Ramos (cell line): ENCODE measurements around the gene CPSF2.

Source experiments
- in situ Hi-C: fragments of 300-500 bp; cut with MboI; formaldehyde crosslinking; loops from one replicate; pipeline ENCODE4 v1.14.3; 2022; ENCODE audit warnings: low sequenced_read_pairs; ENCODE audit not compliant: unreplicated experiment

CPSF2 gene

DNA sequence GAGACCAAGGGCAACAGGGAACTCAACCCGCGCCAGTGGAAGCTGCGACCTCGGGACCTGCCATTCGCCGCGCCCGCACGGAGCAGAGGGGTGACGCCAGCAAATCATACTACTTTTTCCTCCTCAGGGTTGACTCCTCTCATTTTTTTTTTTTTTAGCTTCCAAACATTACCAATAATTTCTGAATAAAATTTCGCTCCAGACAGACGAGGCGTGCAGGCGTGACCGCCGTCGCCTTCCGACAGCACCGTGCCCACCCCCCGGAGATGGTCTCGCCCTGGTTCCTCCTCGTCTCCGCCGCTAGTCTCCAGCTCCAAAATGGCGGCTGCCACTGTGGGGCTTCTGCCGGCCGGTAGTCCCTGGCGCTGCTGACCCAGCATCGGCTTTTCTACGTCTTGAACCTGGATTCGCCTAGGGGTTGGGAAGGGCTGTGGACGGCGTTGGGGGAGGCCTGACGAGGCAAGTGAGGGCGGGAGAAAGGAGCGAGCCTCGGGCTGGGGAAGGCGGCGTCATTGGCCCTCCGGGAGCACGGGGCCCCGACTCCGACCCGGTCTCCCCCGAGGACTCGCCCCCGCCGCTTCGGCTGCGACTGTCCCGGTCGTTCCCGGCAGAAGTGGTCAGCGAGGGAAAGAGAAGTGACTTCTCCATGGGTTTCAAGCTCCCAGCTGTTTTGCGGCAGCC, at the start of gene CPSF2, which contains the start of gene NDUFB1:
CPSF2 (plus strand) TSS at position 300 of the 681 bp plus-strand sequence. CDS start 9,016 bp downstream, outside the sequence.
NDUFB1 (minus strand) TSS at position 37 of the 681 bp plus-strand sequence. CDS start 4,069 bp downstream, outside the sequence.
- in situ Hi-C loops: no loop called here

DNA sequence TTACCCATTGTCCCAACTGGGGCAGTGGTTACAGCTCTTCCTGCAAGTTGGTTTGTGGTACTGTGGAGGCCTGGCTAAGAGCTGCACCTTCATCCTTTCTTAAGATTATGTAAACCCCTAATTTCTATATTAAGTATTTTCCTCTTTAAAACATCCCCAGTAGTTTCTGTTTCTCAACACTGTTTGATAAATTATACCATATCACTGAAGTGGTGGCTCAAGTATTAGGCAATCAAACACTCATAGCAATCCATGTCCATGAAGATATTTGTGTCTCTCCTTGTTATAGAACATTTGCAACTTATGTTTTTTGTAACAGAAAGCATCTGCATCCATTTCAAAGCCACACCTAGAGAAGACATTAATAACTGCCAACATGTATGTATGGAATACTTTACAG, 47.2 kb upstream of the CPSF2 start:
- in situ Hi-C loops: no loop called here

DNA sequence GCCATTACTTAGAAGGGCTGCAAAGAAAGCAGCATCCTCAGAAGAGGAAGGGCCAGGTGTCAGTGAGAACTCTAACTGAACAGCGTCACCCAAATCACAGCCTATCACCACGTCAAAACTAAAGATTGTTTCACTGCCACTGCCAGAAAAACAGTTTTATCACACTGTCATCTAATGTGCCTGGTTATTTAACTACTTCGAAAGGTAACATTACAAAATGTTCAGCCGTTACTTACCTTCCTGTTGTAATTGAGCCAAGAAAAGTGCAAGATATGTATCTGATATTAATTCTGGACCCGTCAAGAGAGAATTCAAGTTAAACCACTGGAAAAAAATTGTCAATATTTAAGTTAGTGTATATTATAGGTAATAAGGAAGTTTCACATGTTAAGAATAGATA, 33.3 kb upstream of the CPSF2 start:
- in situ Hi-C loops: no loop called here

DNA sequence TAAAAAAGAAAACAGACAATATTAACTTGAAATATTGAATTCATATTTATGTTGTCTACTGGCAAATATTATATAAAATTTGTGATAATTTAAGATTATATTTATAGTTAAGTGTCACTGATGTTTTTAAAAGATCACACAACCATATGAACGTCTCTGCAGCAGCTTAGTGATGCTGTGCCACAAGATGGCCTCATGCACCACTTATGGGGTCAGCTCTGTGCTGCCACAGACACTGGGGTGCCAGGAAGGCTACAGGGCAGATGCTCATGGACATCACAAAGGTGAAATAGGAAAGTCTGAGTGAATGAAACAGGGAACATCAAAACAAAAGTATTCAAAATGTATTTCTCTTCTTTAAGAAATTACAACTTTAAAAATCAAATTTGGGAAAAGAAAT, 28.4 kb upstream of the CPSF2 start:
- in situ Hi-C loops: no loop called here

DNA sequence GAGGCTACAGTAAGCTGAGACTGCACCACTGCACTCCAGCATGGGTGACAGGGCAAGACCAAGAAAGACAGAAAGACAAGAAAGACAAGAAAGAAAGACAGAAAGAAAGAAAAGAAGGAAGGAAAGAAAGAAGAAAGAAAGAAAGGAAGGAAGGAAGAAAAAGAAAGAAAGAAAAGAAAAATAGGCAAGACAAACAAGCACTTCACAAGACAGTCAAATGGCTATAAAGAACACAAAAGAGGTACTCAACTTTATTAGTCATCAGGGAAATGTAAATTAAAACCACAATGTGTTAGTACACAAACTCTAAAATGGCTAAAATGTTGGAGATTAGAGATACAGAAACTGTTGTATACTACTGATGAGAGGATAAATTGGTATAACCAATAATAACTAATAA, 22.0 kb upstream of the CPSF2 start:
- in situ Hi-C loops: no loop called here

DNA sequence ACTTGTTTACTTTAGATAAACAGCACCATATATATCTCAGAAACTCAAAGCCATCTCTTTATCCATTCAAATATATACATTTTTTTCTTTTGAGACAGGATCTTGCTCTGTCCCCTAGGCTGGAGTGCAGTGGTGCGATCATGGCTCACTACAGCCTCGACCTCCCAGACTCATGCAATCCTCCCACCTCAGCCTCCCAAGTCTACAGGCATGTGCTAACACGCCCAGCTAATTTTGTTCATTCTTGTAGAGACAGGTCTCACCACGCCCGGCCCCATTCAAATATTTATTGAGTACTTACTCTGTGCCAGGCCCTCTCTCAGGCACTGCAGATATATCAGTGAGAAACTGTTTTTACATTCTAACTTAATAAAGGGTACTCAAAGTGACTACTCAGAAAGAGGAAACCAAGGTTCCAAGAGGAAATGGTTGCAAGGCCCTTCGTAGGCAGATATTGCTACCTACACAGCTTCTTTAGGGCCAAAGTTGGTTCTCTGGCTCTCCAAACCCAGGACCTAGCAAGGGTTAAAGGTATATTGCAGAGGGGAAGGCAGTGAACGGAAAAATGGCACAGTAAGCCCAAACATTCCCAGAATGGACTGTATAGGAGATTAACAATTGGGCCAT, 18.3 kb upstream of the CPSF2 start:
- in situ Hi-C loops: no loop called here

DNA sequence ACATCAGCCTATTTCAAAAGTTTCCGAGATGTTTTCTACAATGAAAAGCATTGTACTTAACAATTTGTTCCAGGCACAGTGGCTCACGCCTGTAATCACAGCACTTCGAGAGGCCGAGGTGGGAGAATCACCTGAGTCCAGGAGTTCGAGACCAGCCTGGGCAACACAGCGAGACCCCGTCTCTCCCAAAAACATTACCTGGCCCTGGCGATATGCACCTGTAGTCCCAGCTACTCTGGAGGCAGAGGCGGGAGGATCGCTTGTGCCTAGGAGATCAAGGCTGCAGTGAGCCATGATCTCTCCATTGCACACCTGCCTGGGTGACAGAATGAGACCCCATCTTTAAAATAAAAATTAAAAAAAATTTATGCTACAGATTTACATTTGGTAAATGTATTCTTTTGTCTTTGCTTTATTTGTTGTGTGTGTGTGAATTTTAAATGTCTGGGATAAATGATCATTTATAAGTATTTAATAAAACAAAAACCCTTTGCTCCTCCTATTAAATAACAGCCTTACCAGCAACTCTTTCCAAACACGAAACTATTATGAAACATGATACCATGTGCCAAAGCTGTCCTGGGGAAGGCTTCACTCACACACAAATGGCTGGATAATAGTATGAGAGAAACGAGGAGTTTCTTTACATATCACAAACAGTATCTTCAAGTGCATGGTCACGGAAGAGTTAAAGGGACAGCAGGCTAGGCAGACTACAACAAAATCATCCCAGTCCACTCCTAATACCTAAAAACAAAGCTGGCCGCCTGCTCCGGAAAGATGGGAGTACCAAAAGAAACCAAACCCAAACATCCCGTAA, 16.5 kb upstream of the CPSF2 start:
- in situ Hi-C loops: no loop called here

DNA sequence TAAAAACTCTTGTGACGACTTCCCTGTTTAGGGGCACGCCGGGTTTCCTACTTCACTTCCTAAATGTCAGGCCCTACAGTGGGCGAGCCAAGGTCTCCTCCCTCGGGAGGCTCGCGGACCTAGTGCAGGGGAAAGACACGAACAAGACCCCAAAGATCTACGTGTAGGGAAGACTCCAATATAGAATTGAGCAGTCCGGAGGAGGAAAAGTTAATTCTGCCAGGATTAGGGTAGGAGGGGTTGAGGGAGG, 16.0 kb upstream of the CPSF2 start:
- in situ Hi-C loops: no loop called here

DNA sequence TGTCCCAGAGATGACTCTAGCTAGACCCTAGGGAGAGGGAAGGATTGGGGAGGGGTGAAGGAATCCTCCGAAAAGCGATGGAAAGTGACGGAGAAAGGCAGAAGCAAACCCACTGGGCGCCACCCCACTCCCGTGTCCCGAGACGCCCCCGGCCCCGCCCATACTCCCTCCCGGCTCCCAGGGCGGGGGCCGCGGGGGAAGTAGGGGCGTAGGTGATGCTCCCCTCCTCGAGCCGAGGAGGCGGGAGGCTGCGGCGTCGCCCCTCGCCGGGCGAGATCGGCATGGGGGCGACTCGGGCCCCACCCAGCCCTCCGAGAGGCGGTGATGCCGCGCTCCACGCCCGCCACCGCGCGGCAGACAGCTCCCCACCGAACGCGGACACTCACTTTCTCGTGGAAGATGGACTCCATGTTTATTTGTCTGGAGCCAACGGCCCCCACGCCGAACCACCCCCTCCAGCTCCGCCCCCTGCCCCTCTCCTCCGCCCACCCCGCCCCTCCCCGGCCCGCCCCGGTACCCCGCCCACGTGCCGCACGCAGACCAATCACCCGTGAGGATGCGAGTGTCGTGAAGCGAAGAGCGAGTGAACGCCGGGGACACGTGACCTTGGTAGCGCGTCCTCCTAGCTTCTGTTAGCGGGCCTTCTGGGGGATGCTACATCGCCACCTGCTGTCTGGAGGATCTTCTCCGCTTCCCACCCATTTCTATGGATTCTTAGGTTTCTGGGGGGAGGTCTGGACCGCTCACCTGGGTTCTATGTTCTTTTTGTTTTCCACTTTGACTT, 15.4 kb upstream of the CPSF2 start, which contains the start of gene ATXN3:
ATXN3 (minus strand) TSS at position 440 of the 784 bp plus-strand sequence; CDS start at position 410, 30 bp downstream.
- in situ Hi-C loops: no loop called here

DNA sequence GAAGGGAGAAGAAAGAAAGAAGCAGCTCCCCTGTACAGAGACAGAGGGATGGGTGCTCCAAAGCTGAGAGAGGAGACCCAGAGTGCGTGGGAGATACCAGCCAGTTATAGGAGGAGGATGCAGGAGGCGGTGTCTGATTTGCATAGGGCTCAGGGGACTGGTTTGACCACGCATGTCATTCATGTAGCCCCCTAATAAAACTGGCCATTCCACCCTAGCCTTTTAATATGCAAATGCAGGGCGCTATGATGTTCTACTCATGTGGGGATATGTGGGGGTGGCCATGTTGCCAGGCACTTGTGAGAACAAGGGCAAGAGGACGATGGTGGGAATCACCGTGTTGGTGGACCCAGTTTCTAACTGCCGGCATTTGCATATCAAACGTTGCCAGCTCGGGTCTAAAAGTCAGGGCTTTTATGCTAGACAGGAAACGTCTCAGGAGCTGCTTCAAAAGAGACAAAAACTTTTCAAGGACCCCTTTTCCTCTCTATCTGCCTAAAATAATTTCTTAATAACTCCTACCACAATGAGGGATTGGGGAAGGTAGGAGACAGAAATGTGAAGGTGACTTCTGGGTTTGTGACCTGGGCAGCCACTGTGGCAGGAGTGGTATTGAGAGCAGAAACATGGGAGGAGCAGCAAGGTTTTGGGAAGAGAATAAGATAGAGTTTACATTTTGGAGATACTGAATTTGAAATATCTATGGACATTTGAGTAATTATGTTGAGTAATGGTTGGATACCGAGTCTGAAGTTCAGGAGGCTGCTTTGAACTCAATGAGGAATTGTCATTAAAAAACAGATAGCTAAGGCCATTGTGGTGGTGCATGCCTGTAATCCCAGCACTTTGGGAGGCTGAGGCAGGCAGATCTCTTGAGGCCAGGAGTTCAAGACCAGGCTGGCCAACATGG, 13.2 kb upstream of the CPSF2 start:
- in situ Hi-C loops: no loop called here

DNA sequence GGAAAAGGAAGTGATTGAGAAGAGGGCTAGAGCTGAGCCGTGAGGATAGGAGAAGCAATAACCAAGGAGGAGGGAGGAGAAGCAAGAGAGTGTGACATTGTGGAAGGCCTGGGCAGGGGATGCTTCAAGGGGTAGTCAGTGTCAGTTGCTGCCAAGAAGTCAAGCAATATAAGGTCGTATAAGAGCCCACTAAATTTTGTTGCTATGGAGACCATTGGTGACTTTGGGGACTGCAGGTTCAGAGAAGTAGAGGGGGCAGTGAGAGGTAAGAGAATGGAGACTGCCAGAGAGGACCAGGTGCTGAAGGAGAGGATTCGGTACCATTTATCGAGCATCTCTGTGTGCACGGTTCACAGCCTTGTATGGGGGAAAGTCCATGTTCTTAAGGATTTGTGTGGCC, 12.3 kb upstream of the CPSF2 start:
- in situ Hi-C loops: no loop called here

DNA sequence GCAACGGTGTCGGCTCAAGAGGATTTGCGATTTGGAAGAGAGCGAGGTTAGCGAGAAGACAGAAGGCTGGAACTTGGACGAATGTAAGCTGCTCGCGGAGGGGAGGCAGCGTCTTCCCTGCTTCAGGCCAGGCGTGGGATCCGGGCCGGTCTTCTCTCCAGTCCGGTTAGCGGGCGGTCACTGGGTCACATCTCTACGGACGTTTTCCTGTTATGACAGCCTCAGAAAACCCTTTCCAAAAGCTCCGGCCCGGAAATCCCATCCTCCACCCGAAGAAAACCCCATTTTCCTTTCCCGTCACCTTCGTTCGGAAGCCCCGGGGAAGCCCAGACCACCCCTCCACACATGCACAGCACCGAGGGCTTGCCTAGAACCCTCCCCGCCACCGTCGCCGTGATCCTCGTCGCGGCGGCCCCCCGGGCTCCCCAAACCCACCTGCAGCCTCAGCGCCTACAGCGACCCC, 531 bp upstream of the CPSF2 start:
- in situ Hi-C loops: no loop called here

DNA sequence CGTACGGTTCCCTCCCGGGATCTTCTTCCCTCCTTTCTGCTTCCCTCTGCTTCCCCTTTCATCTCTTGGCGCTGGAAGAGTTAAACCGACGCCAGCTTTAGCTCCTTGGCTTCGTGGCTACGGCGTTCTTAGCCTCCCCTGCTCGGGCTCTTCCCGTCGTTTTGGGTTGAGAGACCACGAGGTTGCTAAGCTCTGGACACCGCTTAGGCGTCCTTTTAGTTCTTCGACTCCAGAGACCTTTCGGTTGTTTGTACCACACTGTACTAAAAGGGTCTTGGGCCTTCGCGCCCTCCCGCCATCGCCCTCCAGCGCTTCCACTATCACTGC, 545 bp downstream of the CPSF2 start:
- in situ Hi-C loops: no loop called here

DNA sequence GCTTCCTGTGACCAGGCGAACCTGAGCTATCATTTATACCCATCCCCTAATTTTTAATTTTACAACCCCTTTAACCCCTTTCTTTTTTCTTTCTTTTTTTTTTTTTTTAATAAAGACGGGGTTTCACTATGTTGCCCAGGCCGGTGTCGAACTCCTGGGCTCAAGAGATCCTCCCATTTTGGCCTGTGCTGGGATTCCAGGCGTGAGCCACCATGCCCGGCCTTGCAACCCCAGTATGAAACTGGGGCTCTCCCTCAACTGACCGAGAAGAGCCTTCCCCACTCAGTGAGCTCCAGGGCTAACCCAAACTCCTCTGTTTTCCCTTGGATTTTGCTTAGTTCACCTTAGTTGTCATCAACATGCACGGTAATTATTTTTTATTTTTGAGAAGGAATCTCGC, 992 bp downstream of the CPSF2 start:
- in situ Hi-C loops: no loop called here

DNA sequence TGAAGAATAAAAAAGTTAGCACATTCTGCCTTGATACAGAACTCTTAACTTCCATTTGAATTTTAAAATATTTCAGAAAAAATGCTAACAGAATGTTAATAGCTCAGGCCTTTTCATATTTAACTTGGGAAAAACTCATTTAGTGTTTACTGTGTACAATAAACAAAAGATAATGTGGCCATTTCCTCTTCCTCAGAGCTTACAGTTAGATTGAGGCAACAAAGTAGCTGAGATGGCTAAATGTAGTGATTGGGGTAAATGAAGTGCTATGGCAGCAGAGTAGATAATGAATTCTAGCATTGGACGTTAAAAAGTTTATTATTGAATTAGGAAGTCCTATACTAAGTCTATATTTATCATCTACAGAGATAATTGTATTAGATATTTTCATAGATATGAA, 12.7 kb downstream of the CPSF2 start:
- in situ Hi-C loops: no loop called here

DNA sequence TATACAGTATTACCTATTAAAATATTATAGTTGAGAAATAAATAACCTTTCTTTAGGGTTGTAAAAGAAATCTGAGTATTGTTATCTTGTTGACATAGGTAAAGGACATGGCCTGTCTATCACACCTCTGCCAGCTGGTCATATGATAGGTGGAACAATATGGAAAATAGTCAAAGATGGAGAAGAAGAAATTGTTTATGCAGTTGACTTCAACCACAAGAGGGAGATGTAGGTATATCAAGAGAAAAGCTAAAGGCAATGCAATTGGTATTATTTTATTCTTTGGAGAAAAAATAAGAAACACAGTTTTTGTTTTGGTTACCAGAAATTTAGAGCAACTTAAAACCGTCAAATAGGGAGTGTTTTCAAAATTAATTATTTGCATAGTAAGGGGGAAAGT, 13.5 kb downstream of the CPSF2 start:
- in situ Hi-C loops: no loop called here

DNA sequence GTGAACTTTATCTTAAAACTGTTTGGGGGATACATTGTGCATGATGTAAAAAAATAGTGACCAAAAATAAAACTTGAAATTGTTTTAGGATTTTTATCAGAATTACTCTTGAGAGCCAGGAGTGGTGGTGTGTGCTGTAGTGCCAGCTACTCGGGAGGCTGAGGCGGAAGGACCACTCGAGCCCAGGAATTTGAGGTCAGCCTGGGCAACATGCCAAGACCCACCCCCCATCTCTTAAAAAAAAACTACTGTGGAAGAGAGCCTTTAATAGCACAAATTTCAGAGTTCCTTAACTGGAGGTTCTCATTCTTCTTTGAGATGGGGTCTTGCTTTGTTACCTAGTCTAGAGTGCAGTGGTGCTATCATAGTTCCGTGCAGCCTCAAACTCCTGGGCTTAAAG, 21.5 kb downstream of the CPSF2 start:
- in situ Hi-C loops: no loop called here

DNA sequence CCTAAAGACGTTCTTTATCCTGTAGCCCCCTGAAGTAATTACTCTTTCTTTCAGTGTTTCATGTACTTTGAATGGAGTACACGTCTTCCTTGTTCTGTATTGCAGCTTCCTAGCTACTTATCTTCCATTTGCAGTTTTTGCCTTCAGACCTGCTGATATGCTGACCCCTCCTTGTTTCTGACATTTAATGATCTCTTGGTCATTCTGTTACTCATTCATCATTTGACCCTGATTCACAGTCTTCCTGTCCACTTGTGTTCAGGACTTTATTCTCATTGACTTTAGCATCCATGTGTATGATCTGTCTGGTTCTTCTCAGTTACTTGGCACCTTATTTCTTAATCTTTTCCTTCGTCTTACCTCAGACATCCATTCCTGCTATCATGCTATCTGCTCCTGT, 22.2 kb downstream of the CPSF2 start:
- in situ Hi-C loops: no loop called here

DNA sequence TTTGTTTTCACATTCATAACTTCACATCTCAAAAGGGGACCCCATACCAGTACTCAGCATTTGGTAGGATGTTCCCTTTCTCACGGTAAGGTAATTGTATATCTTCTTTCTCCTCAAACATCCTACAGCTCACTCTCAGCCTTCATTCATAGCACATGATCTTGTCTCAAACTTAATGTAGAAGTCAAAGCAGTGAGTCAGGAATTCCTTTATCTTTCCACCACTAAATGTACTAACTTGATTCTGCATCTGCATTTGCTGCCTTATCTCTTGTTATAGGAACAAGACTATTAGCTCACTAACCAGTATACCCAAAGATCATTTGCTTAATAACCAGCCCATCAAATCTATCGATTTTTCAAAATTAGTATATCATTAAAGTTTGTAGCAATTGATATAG, 22.9 kb downstream of the CPSF2 start:
- in situ Hi-C loops: no loop called here

DNA sequence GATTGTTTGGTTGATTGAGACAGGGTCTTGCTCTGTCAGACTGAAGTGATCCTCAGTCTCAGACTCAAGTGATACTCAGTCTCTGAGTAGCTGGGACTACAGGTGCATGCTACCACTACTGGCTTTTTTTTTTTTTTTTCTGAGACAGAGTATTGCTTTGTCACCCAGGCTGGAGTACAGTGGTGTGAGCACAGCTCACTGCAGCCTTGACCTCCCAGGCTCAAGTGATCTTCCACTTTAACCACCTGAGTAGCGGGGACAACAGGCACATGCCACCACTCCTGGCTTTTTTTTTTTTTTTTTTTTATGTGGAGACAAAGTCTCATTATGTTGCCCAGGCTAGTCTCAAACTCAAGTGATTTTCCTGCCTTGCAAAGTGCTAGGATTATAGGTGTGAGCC, 31.8 kb downstream of the CPSF2 start:
- in situ Hi-C loops: no loop called here
